Activated CD4-positive, CD25-positive, alpha-beta regulatory T cell treated with anti-CD3 and anti-CD28 coated beads, Interleukin-2, amount 50 U/mL, for 72 hours (primary cell): ENCODE measurements around the gene PTGIR.

Experiments
- DNase-seq: peaks from one replicate; pipeline ENCODE4 v3.0.0; 2021

Gene PTGIR

DNA sequence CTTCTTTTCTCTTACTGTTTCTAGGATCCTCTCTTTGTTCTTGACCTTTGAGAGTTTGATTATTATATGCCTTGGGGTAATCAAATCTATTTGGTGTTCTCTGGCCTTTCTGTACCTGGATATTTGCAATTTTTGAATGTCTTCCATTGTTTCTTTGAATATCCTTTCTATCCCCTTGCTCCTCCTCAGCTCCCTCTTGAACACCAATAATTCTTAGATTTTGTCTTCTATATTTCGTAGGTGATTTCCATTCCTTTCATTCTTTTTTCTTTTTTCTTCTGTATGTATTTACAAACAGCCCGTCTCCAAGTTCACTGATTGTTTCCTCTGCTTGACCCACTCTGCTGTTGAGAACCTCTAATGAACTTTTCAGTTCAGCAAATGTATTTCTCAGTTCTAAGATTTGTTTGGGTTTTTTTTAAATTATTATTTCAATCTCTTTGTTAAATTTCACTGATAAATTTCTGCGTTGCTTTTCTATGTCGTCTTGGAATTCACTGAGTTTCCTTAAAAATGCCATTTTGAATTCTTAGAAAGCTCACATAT lies 26.4 kb downstream of the PTGIR start:
- no peak for DNase-seq

- no peak for DNase-seq
Observed at GRCh38 chr19:46596008-46596407, 28.9 kb downstream of the PTGIR start.

GRCh38 chr19:46591870-46592269 lies 33.0 kb downstream of the PTGIR start:
- no peak for DNase-seq

- no peak for DNase-seq
Observed at GRCh38 chr19:46591254-46591653, 33.6 kb downstream of the PTGIR start.

- no peak for DNase-seq
Observed at GRCh38 chr19:46587861-46588260, 37.0 kb downstream of the PTGIR start.

- no peak for DNase-seq
Observed at GRCh38 chr19:46586294-46586693, 38.6 kb downstream of the PTGIR start.

DNA sequence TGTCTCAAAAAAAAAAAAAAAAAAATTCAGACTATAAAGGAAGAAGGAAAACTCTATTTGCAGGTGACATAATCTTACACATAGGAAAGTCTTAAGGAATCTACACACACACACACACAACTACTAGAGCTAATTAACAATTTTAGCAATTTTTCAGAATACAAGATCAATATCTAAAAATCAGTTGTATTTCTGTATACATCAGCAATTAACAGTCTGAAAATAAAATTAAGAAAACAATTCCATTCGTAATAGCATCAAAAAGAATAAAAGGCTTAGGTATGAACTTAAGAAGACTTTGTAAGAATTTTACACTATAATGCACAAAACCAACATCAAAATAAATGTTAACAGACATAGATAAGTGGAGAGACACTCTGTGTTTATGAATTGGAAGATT lies 39.4 kb downstream of the PTGIR start:
- DNase-seq, result no peak

DNA sequence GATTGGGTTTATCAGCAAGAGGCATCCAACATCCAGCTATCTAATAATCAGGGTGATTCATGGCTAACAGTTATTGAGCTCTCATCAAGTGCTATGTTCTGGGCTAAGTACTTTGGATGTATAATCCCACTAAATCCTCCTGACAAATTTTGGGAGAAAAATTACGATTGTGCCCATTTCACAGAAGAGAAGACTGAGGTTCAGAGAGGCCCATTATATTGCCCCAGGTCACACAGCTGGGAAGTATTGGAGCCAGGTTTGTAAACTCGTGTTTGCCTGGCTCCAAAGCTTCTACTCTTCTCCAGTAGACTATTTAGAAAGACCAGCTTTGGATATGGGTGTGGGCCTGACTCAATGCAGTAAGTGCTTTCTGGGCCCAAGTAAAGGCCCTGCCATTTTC lies 44.6 kb downstream of the PTGIR start:
- no peak for DNase-seq

- no peak for DNase-seq
Observed at GRCh38 chr19:46579361-46579879, 45.5 kb downstream of the PTGIR start.

DNA sequence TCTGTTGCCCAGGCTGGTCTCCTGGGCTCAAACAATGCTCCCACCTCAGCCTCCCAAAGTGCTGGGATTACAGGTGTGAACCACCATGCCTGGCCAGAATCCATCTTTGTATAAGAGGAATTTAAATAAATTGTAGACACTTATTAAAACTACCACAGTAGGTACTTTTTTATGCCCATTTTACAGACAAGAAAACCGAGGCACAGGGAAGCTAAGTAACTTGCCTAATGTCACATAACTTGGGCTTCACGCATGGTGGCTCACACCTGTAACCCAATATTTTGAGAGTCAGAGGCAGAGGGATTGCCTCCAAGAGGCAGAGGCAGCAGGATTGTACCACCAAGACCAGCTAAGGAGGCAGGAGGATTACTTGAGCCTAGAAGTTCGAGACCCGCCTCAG lies 46.4 kb downstream of the PTGIR start:
- DNase-seq, result no peak

DNA sequence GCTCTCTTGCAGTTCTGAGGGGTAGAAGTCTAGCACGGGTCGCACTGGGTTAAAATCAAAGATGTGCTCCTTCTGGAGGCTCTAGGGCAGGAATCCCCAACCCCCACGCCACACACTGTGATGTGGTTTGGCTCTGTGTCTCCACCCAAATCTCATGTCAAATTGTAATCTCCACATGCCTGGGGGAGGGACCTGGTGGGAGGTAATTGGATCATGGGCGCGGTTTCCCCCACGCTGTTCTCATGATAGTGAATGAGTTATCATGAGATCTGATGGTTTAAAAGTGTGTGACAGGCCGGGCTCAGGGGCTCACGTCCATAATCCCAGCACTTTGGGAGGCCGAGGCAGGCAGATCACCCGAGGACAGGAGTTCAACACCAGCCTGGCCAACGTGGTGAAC lies 50.4 kb downstream of the PTGIR start:
- no peak for DNase-seq

DNA sequence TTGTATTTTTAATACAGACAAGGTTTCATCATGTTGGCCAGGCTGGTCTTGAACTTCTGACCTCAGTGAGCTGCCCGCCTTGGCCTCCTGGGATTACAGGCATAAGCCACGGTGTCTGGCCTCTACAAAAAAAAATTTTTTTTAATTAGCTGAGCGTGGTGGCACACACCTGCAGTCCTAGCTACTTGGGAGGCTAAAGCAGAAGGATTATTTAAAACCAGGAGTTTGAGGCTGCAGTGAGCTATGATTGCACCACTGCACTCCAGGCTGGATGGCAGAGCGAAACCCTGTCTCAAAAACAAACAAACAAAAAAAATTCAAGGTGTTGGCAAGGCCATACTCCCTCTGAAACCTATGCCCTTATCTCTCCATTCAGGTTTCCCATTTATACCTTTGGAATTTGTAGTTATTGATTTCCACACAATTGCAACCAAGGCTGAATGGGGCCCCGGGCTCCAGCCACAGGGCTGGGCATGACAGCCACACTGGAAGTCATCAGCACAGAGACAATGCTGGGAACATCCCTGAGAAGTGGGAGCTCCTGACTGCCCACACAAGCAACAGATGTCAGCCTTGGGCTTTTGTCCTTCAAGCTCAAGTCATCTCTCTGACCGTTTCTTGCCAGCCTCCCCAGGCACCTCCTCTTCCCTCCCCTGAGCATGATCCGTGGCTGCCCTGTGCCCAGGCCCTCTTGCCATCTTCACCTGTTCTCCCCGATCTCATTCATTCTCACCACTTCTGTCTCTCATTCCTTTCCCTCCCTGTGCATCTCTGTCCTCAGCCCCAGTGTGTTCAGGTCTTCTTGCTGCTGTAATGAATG lies 51.0 kb downstream of the PTGIR start:
- DNase-seq, result no peak

DNA sequence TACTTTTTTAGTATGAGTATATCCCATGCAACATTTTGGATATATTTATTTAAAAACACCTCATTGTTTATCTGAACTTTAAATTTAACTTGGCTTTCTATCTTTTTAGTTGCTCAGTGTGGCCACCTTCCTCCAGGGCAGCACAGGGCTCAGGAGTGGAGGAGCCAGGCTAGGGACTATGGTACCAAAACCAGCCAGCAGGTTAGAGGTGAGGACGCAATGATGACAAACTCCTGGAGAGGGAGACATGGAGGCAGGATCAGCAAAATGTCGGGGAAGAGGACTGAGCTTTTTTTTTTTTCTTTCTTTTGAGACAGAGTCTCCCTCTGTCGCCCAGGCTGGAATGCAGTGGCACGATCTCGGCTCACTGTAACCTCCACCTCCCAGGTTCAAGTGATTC lies 53.4 kb downstream of the PTGIR start:
- DNase-seq, result no peak
